Mucosa of rectum (tissue), 2 donors: ENCODE data around the gene ERCC3.
"Not testable (repeated sequence)": the region's sequence is repeated elsewhere in the genome, so short reads cannot be mapped to it uniquely, and the experiment has no call there.

Experiments used
- H3K27ac ChIP-seq, 2 donors: one replicate each; pipeline ENCODE4 v1.7.0; 2013; ENCODE audit warnings: inconsistent platforms in 2 of 2, low read depth in 2 of 2, low read length in 2 of 2
- H3K27me3 ChIP-seq, 2 donors: one replicate each; pipeline ENCODE4 v1.7.0; 2013; ENCODE audit warnings: low read length in 2 of 2; ENCODE audit not compliant: control insufficient read depth in 2 of 2, insufficient read depth in 2 of 2
- H3K36me3 ChIP-seq, 2 donors: one replicate each; pipeline ENCODE4 v1.7.0; 2013; ENCODE audit warnings: low read length in 2 of 2; ENCODE audit not compliant: control insufficient read depth in 2 of 2, insufficient read depth in 2 of 2
- H3K4me1 ChIP-seq, 2 donors: one replicate each; pipeline ENCODE4 v1.7.0; 2013; ENCODE audit warnings: low read length in 2 of 2, mild to moderate bottlenecking in 1 of 2; ENCODE audit not compliant: control insufficient read depth in 2 of 2, insufficient read depth in 2 of 2
- H3K4me3 ChIP-seq, 2 donors: one replicate each; pipeline ENCODE4 v1.7.0; 2013; ENCODE audit warnings: low read length in 2 of 2
- H3K9ac ChIP-seq, 2 donors: one replicate each; pipeline ENCODE4 v1.7.0; 2013; ENCODE audit warnings: low read length in 2 of 2, low read depth in 1 of 2, mild to moderate bottlenecking in 1 of 2
- H3K9me3 ChIP-seq, 2 donors: one replicate each; pipeline ENCODE4 v1.7.0; 2013; ENCODE audit warnings: low read length in 2 of 2; ENCODE audit not compliant: control insufficient read depth in 2 of 2
- donor health status: healthy.
- donor health status: Normal muscosa, but diverticular disease.

ERCC3 gene

DNA sequence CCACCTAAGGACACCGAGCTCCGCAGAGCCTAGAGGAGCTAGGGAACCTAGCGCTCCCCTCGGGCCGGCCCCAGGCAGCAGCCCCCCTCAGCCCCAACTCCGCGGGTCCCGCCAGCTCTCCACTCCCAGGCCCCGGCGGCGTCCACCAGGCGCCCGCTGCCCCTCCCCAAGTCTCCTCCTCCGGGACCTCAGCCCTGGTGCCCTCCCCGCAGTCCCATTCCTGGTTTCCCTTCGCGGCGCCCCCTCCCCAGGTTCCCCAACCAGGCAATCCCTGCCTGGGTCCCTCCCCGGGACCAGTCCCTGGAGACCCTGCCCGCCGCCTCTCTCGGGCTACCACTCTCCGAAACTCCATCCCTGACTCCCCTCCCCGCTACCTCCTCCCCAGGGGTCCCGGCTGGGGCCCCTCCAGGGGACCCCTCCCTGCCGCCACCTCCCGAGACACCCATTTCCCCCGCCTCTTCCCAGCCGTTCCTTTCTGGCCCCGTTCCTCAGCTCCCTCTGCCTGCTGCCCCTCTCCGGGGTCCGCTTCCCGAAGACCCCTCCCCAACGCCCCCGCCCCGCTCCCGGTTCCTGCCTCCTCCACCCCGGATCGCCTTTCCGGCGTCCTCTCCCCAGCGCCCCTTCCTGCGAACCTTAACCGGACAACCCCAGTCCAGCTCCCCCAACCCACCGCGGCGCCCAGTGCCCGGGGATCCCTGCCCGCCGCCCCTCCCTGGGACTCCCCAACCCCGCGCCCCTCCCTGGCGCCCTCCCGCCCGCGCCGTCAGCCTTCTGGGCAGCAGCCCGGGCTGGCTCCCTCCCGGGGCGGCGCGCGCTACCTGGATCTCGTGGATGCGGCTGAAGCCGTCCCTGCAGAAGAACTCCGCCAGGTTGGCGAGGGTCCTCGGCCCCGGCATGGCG, 74.5 kb downstream of the ERCC3 start:
- no peak overlapping the region for H3K27ac ChIP-seq
- H3K36me3 ChIP-seq = no peaks in the 10 kb centered on the region
- H3K9me3 ChIP-seq = peaks cover 0 to 2% of the 10 kb centered on the region in 2 donors
- no peak overlapping the region for H3K9ac ChIP-seq
- H3K27me3 ChIP-seq = peaks cover 28 to 41% of the 10 kb centered on the region in 2 donors
- peak overlapping the region; percentile 41 to 43 for H3K4me3 ChIP-seq
- peaks cover 3 to 9% of the 10 kb centered on the region in 2 donors for H3K4me1 ChIP-seq

DNA sequence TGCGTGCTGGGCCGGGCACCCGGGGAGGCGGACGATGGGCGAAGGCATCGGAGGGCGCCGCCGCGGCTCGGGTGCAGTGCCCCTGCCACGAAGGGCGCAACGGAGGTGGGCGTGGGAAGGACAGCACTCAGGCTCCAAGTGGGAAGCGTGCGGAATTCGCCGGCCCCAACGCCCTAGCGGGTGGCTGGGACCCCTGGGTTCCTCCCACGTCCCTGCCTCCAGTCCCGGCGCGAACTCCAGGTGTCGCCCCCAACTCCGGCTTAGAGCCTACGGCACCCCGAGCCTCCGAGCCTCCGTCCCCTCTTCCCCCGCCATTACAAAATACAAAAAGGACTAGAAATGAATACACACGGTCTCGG, 75.2 kb downstream of the ERCC3 start:
- Histone ChIP-seq H3K36me3 (no peaks in the 10 kb centered on the region), H3K27me3 (peaks cover 28 to 41% of the 10 kb centered on the region in 2 donors), H3K9ac (no peak overlapping the region), H3K4me1 (peaks cover 3 to 9% of the 10 kb centered on the region in 2 donors), H3K9me3 (peaks cover 0 to 2% of the 10 kb centered on the region in 2 donors), H3K27ac (no peak overlapping the region), H3K4me3 (peak overlapping the region; percentile 41 to 43)

- Histone ChIP-seq H3K4me1 (peaks cover 3 to 9% of the 10 kb centered on the region in 2 donors), H3K27me3 (peaks cover 26 to 37% of the 10 kb centered on the region in 2 donors), H3K9ac (no peak overlapping the region), H3K27ac (no peak overlapping the region), H3K4me3 (no peak overlapping the region), H3K9me3 (peaks cover 0 to 2% of the 10 kb centered on the region in 2 donors), H3K36me3 (no peaks in the 10 kb centered on the region)
Measured at GRCh38 chr2:127217470-127218325, 76.2 kb downstream of the ERCC3 start.

DNA sequence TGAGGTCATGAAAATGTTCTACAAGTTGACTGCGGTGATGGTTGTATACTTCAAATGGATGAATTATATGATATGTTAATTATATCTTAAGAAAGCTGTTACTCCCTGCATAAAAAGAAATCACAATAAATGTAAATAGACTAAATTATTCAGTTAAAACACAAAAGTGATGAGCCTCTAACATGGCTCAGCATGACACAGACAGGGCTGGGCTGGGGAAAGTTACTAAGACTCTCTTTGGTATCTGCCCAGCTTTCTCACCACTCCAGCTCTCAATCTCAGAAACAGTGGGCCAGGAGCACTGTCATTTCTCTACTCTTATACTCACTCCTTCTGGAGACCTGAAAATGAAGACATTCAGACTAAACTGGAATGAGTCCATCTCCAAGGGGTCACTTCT, 77.4 kb downstream of the ERCC3 start:
- peaks cover 3 to 9% of the 10 kb centered on the region in 2 donors for H3K4me1 ChIP-seq
- H3K9me3 ChIP-seq = peaks cover 0 to 2% of the 10 kb centered on the region in 2 donors
- H3K4me3 ChIP-seq = no peak overlapping the region
- no peak overlapping the region for H3K9ac ChIP-seq
- peaks cover 26 to 37% of the 10 kb centered on the region in 2 donors for H3K27me3 ChIP-seq
- H3K36me3 ChIP-seq = no peaks in the 10 kb centered on the region
- H3K27ac ChIP-seq = no peak overlapping the region

DNA sequence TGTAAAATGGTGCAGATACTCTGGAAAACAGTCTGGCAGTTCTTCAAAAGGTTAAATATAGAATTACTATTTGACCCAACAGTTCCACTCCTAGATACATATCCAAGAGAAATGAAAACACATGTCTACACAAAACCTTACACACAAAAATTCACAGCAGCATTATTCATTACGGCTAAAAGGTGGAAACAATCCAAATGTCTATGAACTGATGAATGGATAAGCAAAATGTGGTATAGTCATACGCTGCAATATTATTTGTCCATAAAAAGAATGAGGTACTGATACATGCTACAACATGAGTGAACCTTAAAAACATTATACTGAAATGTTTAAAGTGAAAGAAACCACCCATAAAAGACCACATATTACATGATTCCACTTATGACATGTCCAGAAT, 77.8 kb downstream of the ERCC3 start:
- Histone ChIP-seq H3K36me3 (no peaks in the 10 kb centered on the region), H3K4me3 (no peak overlapping the region), H3K9ac (no peak overlapping the region), H3K27me3 (peaks cover 26 to 35% of the 10 kb centered on the region in 2 donors), H3K4me1 (peaks cover 3 to 9% of the 10 kb centered on the region in 2 donors), H3K27ac (no peak overlapping the region), H3K9me3 (peaks cover 0 to 2% of the 10 kb centered on the region in 2 donors)

GRCh38 chr2:127214201-127214600, 79.7 kb downstream of the ERCC3 start:
- peaks cover 16 to 23% of the 10 kb centered on the region in 2 donors for H3K27me3 ChIP-seq
- H3K4me3 ChIP-seq, H3K4me1 ChIP-seq, H3K9ac ChIP-seq, H3K36me3 ChIP-seq, H3K27ac ChIP-seq, H3K9me3 ChIP-seq: not testable (repeated sequence)

DNA sequence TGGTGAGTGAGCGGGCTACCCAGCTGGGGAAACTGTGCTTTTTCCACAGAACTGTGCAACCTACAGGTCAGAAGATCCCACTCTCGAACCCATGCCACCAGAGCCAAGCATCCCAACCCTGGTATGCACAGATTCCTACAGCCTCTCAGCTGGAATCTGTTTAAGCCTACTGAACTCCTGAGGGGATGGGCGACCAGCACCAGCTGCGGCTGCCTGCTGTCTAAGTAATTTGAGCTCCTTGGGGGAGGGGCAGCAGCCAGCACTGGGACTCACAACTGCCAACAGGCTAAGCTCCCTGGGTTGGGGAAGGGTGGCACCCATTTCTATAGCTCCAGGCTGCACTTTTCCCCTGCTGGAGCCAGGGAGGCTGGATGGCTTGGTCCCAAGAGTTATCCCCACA, 85.6 kb downstream of the ERCC3 start:
- Histone ChIP-seq H3K27ac (no peak overlapping the region), H3K9me3 (no peaks in the 10 kb centered on the region), H3K4me3 (no peak overlapping the region), H3K4me1 (no peaks in the 10 kb centered on the region), H3K27me3 (peaks cover 0 to 3% of the 10 kb centered on the region in 2 donors), H3K36me3 (no peaks in the 10 kb centered on the region), H3K9ac (no peak overlapping the region)
